Breast epithelium (tissue), 4 donors: Measurements from ENCODE around the gene SH2D3C. TPM values are rescaled to one million over a fixed set of nuclear protein-coding genes. Genes with fewer than 3 reads are reported as not detected.

Experiments used
- DNase-seq, 2 donors: peaks; one replicate each; pipeline ENCODE4 v3.0.0-alpha.2; 2019; ENCODE audit warnings: low spot score in 2 of 2
- H3K27ac ChIP-seq, 2 donors: fragments of 200-600 bp; sonication (generic) in 1 of 2; one replicate each; pipeline ENCODE4 v1.5.1; 2016 to 2019; ENCODE audit warnings: mild to moderate bottlenecking in 1 of 2
- H3K27me3 ChIP-seq, 2 donors: fragments of 200-600 bp; sonication (generic) in 1 of 2; one replicate each; pipeline versions ENCODE4 v1.5.1 to v1.6.0; 2017 to 2019; ENCODE audit warnings: control low read depth in 1 of 2, mild to moderate bottlenecking in 1 of 2
- H3K36me3 ChIP-seq: fragments of 200-600 bp; one replicate; pipeline ENCODE4 v1.5.1; 2019
- H3K4me1 ChIP-seq, 2 donors: fragments of 200-600 bp; sonication (generic); one replicate each; pipeline ENCODE4 v1.5.1; 2016 to 2019; ENCODE audit warnings: control low read depth in 1 of 2
- H3K4me3 ChIP-seq, 3 donors: fragments of 200-600 bp; sonication (generic); 1 replicate in 2 of 3; 2 replicates in 1 of 3; pipeline ENCODE4 v1.5.1; 2016 to 2019; ENCODE audit warnings: mild to moderate bottlenecking in 3 of 3, moderate library complexity in 2 of 3
- H3K9me3 ChIP-seq, 2 donors: fragments of 200-600 bp; sonication (generic) in 1 of 2; one replicate each; pipeline ENCODE4 v1.5.1; 2016 to 2019; ENCODE audit warnings: control low read depth in 1 of 2
- CTCF ChIP-seq, 3 donors: fragments of 450-650 bp; IDR thresholded peaks; one replicate each; pipeline ENCODE4 v1.5.1; 2016 to 2017; ENCODE audit warnings: antibody characterized with exemption in 3 of 3, mild to moderate bottlenecking in 3 of 3, moderate library complexity in 3 of 3
- POLR2A ChIP-seq: fragments of 450-650 bp; IDR thresholded peaks from one replicate; pipeline ENCODE4 v1.6.1; 2016; ENCODE audit warnings: antibody characterized with exemption, mild to moderate bottlenecking, moderate library complexity
- POLR2AphosphoS5 ChIP-seq, 3 donors: sonication (generic); formaldehyde crosslinking; IDR thresholded peaks; one replicate each; pipeline ENCODE4 v1.6.1; 2017; ENCODE audit warnings: antibody characterized with exemption in 3 of 3
- intact Hi-C: fragments of 100-400 bp; cut with DNase I; formaldehyde crosslinking; loops from one replicate; pipeline ENCODE4 v1.15.1; 2023; ENCODE audit warnings: low total_unique reads
- total RNA-seq, 3 donors: library from RNA; depleted of rRNA; stranded (reverse); fragments of >200 nt; gene quantifications; one replicate each; pipeline ENCODE4 v1.1.0, GENCODE V29; 2016

The SH2D3C gene
- total RNA-seq, 3 donors from 2014 or later: 6.0 to 15.4 (median 6.9) TPM

- TF ChIP-seq POLR2AphosphoS5 (IDR thresholded peaks at IDR 0.05): no peak
- TF ChIP-seq CTCF (IDR thresholded peaks at IDR 0.05): no peak
- no peak for TF ChIP-seq POLR2A
- Histone ChIP-seq H3K4me1 (peaks cover 0 to 9% of the 10 kb centered on the region in 2 donors), H3K27ac (peak overlapping the region in 1 of 2 donors; percentile 58), H3K9me3 (no peaks in the 10 kb centered on the region), H3K27me3 (no peaks in the 10 kb centered on the region), H3K4me3 (no peak overlapping the region), H3K36me3 (peaks cover 18% of the 10 kb centered on the region)
- DNase-seq: no peak
- intact Hi-C loops: no loop called here
Measured at GRCh38 chr9:127790094-127790855, 11.8 kb upstream of the SH2D3C start.

GRCh38 chr9:127789179-127789578 lies 10.7 kb upstream of the SH2D3C start:
- H3K4me1 ChIP-seq: peaks cover 2 to 9% of the 10 kb centered on the region in 2 donors
- intact Hi-C loops: loop anchor here (10.0 kb wide), 2 partner anchors 54 to 86 kb away; partner anchors contain the start of genes AK1 and TOR2A
- H3K4me3 ChIP-seq: no peak overlapping the region
- no peaks in the 10 kb centered on the region for H3K9me3 ChIP-seq
- no peak overlapping the region for H3K27ac ChIP-seq
- DNase-seq: no peak
- no peaks in the 10 kb centered on the region for H3K27me3 ChIP-seq
- H3K36me3 ChIP-seq: peaks cover 18% of the 10 kb centered on the region
- no peak for TF ChIP-seq POLR2AphosphoS5 (IDR thresholded peaks at IDR 0.05)
- TF ChIP-seq CTCF (IDR thresholded peaks at IDR 0.05): no peak
- no peak for TF ChIP-seq POLR2A

GRCh38 chr9:127788337-127789011 lies 10.0 kb upstream of the SH2D3C start:
- H3K4me3 ChIP-seq: no peak overlapping the region
- no peak for DNase-seq
- no peak overlapping the region for H3K27ac ChIP-seq
- peaks cover 18% of the 10 kb centered on the region for H3K36me3 ChIP-seq
- no peaks in the 10 kb centered on the region for H3K27me3 ChIP-seq
- H3K9me3 ChIP-seq: no peaks in the 10 kb centered on the region
- peaks cover 2 to 9% of the 10 kb centered on the region in 2 donors for H3K4me1 ChIP-seq
- intact Hi-C loops: loop anchor here (10.0 kb wide), 2 partner anchors 54 to 86 kb away; partner anchors contain the start of genes AK1 and TOR2A
- TF ChIP-seq POLR2A: no peak
- no peak for TF ChIP-seq CTCF (IDR thresholded peaks at IDR 0.05)
- TF ChIP-seq POLR2AphosphoS5 (IDR thresholded peaks at IDR 0.05): no peak

- Histone ChIP-seq H3K4me3 (peak overlapping the region; percentile 96 to 99 (median 98)), H3K27ac (peak overlapping the region; percentile 92 to 99), H3K36me3 (peaks cover 18% of the 10 kb centered on the region), H3K4me1 (peaks cover 2 to 9% of the 10 kb centered on the region in 2 donors), H3K27me3 (no peaks in the 10 kb centered on the region), H3K9me3 (no peaks in the 10 kb centered on the region)
- DNase-seq: no peak
- no peak for TF ChIP-seq POLR2A
- no peak for TF ChIP-seq POLR2AphosphoS5 (IDR thresholded peaks at IDR 0.05)
- TF ChIP-seq CTCF (IDR thresholded peaks at IDR 0.05): no peak
- intact Hi-C loops: loop anchor here (10.0 kb wide), 2 partner anchors 52 to 88 kb away; partner anchors contain the start of genes AK1 and TOR2A
Measured at GRCh38 chr9:127786773-127787104, 8.3 kb upstream of the SH2D3C start.
